Large intestine (tissue), 3 donors: ENCODE data around the gene SYVN1. TPM values are rescaled to one million over a fixed set of nuclear protein-coding genes. Genes with fewer than 3 reads are reported as not detected.
A peak's percentile ranks its signal among the peaks of the same experiment; 100 is the strongest.

Experiments used
- DNase-seq, 2 donors: peaks; one replicate each; pipeline versions ENCODE4 v3.0.0 to v3.0.0-alpha.2; 2013
- H3K27ac ChIP-seq: one replicate; pipeline ENCODE4 v1.5.1; 2013; ENCODE audit warnings: low read length
- H3K27me3 ChIP-seq: 2 replicates; pipeline ENCODE4 v1.6.1; 2013; ENCODE audit warnings: low read length; ENCODE audit not compliant: control insufficient read depth, insufficient read depth
- H3K36me3 ChIP-seq: 2 replicates; pipeline ENCODE4 v1.6.1; 2013; ENCODE audit warnings: low read length; ENCODE audit not compliant: control insufficient read depth, insufficient read depth
- H3K4me1 ChIP-seq: one replicate; pipeline ENCODE4 v1.6.1; 2013; ENCODE audit warnings: low read length; ENCODE audit not compliant: control insufficient read depth, insufficient read depth
- H3K4me3 ChIP-seq: one replicate; pipeline ENCODE4 v1.5.1; 2013; ENCODE audit warnings: low read length
- H3K9me3 ChIP-seq: one replicate; pipeline ENCODE4 v1.6.1; 2013; ENCODE audit warnings: mild to moderate bottlenecking, low read depth, low read length, moderate library complexity; ENCODE audit not compliant: control insufficient read depth
- WGBS: methylation state at CpG from one replicate; pipeline ENCODE4 v1.1.5; 2013; ENCODE audit warnings: low lambda C conversion rate; ENCODE audit not compliant: insufficient coverage; 5-methylcytosine and 5-hydroxymethylcytosine counted together
- polyA plus RNA-seq: library from polyadenylated mRNA; unstranded; fragments of 120-200 nt; gene quantifications from one replicate; pipeline ENCODE4 v1.2.1, GENCODE V29; 2013

SYVN1 gene
- polyA plus RNA-seq, 1 donor: 37.9 TPM

- Histone ChIP-seq H3K27ac (peak overlapping the region; percentile 94), H3K27me3 (no peaks in the 10 kb centered on the region), H3K4me1 (peaks cover 7% of the 10 kb centered on the region), H3K36me3 (peaks cover 53% of the 10 kb centered on the region), H3K4me3 (peak overlapping the region; percentile 86), H3K9me3 (no peaks in the 10 kb centered on the region)
- peak in 1 of 2 donors; percentile 2 for DNase-seq
- 80% methylated on average over 1 of the region's 23 CpGs for whole genome bisulfite sequencing
These were observed 49.5 kb downstream of the SYVN1 start for GRCh38 chr11:65084598-65085375.

DNA sequence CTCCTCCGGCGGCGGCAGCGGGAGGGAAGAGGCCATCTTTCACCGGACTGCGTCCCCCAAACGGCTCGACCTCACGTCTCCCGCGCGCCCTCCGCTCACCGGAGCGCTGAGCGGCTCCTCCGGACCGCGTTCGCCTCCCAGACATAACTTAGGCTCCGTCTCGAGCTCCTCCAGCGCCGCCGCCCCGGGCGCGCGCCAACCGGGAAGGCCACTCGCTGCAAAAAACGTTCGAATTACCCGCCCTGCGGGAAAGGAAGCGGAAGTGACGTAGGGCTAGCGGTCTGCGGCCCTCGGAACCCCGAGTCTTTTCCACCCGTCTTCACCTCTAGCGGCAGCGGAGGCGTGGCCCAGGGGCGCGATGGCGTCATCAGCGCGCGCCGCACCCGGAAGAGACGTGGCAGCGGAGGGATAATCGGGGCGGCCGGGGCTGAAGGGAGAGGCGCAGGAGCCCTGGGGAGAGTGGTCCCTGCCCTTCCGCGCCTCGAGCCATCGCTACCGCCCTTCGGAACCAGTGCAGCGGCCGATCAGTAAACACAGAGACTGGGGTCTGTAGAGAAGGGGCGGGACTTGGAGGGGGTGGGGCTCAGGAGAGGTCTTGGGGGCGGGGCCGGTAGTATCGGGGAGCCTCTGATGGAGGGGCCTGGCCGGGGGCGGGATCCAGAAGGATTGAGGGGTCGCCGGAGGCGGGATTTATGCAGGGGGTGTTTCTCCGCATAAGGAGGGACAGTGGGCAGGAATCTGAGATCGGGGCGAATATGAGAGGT is 50.3 kb downstream of the SYVN1 start, which contains the start of the genes CDCA5 and ZFPL1:
Gene CDCA5 (minus strand): TSS at position 207 of the 764 bp plus-strand sequence. CDS start 62 bp downstream, at position 145.
Gene ZFPL1 (plus strand): TSS at position 389 of the 764 bp plus-strand sequence. CDS start 477 bp downstream, outside the sequence.
- peaks cover 7% of the 10 kb centered on the region for H3K4me1 ChIP-seq
- H3K27me3 ChIP-seq: no peaks in the 10 kb centered on the region
- peaks cover 50% of the 10 kb centered on the region for H3K36me3 ChIP-seq
- H3K27ac ChIP-seq: peak within 1 kb of the TSS; percentile 94
- peak; percentile 96 for DNase-seq
- WGBS: no CpG with 5 or more reads among the region's 79 CpGs
- H3K9me3 ChIP-seq: no peaks in the 10 kb centered on the region
- H3K4me3 ChIP-seq: peak within 1 kb of the TSS; percentile 86

DNA sequence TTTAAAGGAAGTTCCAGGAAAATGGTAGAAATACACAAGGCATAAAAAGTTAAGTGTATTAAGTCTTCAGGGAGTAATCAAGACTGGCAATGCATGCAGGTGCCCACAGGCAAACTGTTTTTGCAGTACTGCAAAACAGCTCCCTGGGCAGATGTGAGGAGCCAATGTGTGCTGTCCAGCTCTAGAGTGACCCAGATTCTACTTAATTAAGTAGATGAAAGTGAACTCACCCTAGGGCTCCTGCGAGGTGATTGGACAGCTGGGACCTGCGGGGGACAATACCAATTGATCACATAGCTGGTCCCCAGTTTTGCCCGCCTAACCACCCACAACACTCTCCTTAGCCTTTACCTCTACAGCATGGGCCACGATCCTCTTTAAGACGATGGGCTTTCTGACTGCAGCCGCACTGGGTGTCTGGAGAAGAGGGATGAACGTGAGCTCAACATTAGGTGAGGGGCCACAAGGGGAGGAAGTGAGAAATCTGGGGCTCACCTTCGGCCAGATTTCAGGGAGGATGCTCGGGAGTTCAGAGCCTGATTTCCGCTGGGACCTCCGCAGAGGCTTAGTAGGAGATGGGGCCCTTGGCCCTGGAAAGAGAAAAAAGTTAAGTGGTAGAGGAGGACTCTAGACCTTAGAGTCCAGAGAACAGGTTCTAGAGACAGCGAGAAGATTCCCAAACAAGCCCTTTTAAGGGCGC is 51.0 kb downstream of the SYVN1 start:
- peaks cover 43% of the 10 kb centered on the region for H3K36me3 ChIP-seq

DNA sequence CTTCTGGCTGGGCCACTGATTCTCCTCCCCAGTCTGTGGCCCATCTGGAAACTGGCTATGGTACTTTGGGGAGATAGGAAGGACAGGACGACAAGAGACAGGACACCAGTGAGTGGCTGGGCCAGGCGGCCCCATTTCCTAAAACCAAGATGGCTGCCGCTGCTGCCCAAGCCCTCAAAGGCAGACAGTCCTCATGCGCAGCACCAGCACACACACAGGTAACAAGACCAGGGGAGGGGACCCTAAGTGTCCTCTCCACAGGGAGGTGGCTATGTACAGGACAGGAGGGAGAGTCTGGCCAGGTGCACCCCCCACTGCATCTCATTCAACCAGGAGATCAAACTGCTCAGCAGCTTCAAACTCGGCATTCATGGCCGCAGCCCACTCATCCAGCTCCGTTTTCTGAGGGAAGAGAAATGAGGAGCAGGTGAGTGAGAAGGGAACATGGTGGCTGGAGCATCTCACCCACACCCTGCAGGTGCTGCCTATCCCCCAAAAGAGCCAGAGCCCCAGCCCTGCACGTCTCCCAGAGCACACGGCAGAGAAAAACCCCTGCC is 55.5 kb downstream of the SYVN1 start:
- Histone ChIP-seq H3K4me1 (peaks cover 8% of the 10 kb centered on the region), H3K4me3 (no peak overlapping the region), H3K9me3 (no peaks in the 10 kb centered on the region), H3K27me3 (no peaks in the 10 kb centered on the region), H3K36me3 (peaks cover 8% of the 10 kb centered on the region), H3K27ac (no peak overlapping the region)
- no CpG with 5 or more reads among the region's 9 CpGs for WGBS
- DNase-seq: no peak

More for the DNA sequence above, 51.0 kb downstream of the SYVN1 start:
- DNase-seq: peak in 1 of 2 donors; percentile 0
- H3K4me3 ChIP-seq: peak overlapping the region; percentile 86
- H3K4me1 ChIP-seq: peaks cover 12% of the 10 kb centered on the region
- H3K27me3 ChIP-seq: no peaks in the 10 kb centered on the region
- no CpG with 5 or more reads among the region's 13 CpGs for WGBS
- no peak overlapping the region for H3K27ac ChIP-seq
- no peaks in the 10 kb centered on the region for H3K9me3 ChIP-seq

GRCh38 chr11:65078151-65078550 is 56.2 kb downstream of the SYVN1 start:
- no CpG with 5 or more reads among the region's 3 CpGs for WGBS
- peaks cover 8% of the 10 kb centered on the region for H3K4me1 ChIP-seq
- H3K9me3 ChIP-seq: no peaks in the 10 kb centered on the region
- H3K27me3 ChIP-seq: no peaks in the 10 kb centered on the region
- peaks cover 8% of the 10 kb centered on the region for H3K36me3 ChIP-seq
- H3K4me3 ChIP-seq: no peak overlapping the region
- no peak overlapping the region for H3K27ac ChIP-seq
- peak; percentile 54 to 66 for DNase-seq

DNA sequence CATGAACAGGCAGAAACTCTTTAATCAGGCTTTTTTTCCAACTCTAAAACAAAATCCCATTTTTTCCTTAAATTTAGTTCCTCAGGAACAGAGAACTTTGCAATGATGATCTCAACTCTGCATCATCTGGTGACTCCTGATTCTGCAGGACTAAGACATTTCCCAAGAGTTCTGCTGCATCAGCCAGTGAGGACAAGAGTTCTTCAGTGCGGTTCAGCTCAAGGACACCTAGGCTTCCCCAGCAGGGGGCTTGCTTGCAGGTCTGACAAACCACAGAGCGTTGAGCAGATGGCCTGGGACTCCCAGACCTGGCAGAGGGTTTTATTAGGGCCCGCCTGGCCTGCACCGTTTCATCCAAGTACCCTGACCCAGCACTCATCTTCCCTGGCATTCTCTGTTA is 56.9 kb downstream of the SYVN1 start:
- no CpG with 5 or more reads among the region's 4 CpGs for WGBS
- Histone ChIP-seq H3K9me3 (no peaks in the 10 kb centered on the region), H3K27me3 (no peaks in the 10 kb centered on the region), H3K36me3 (peaks cover 8% of the 10 kb centered on the region), H3K27ac (no peak overlapping the region), H3K4me1 (peaks cover 8% of the 10 kb centered on the region), H3K4me3 (no peak overlapping the region)
- DNase-seq: no peak

Other genes starting within 250 kb of the SYVN1 start
- gene ATG2A, start 217.3 kb downstream of the SYVN1 start, polyA plus RNA-seq: 18.4 TPM
- gene PPP2R5B, start 209.8 kb downstream of the SYVN1 start, polyA plus RNA-seq: 11.6 TPM
- gene GPHA2, start 198.6 kb downstream of the SYVN1 start, polyA plus RNA-seq: 0.24 TPM
- gene MAJIN, start 162.4 kb downstream of the SYVN1 start, polyA plus RNA-seq: 0.09 TPM
- gene BATF2, start 137.5 kb downstream of the SYVN1 start, polyA plus RNA-seq: 15.7 TPM
- 83.3 TPM for gene ARL2, start 120.4 kb downstream of the SYVN1 start, polyA plus RNA-seq
- 37.7 TPM for gene SNX15, start 107.1 kb downstream of the SYVN1 start, polyA plus RNA-seq
- 8.9 TPM for gene SAC3D1, start 93.3 kb downstream of the SYVN1 start, polyA plus RNA-seq
- gene NAALADL1, start 76.0 kb downstream of the SYVN1 start, polyA plus RNA-seq: 8.9 TPM
- 11.3 TPM for gene CDCA5, start 50.5 kb downstream of the SYVN1 start, polyA plus RNA-seq
- 35.8 TPM for gene ZFPL1, start 50.3 kb downstream of the SYVN1 start, polyA plus RNA-seq
- gene VPS51, start 38.3 kb downstream of the SYVN1 start, polyA plus RNA-seq: 102 TPM
- 56.4 TPM for gene TM7SF2, start 22.6 kb downstream of the SYVN1 start, polyA plus RNA-seq
- gene ZNHIT2, start 16.8 kb downstream of the SYVN1 start, polyA plus RNA-seq: 6.4 TPM
- 1,012 TPM for gene FAU, start 12.4 kb downstream of the SYVN1 start, polyA plus RNA-seq
- 35.1 TPM for gene MRPL49, start 12.2 kb downstream of the SYVN1 start, polyA plus RNA-seq
- not detected for gene SPDYC, start 35.7 kb upstream of the SYVN1 start, polyA plus RNA-seq
- 106 TPM for gene CAPN1, start 47.4 kb upstream of the SYVN1 start, polyA plus RNA-seq
- gene POLA2, start 127.4 kb upstream of the SYVN1 start, polyA plus RNA-seq: 13.6 TPM
- 10.5 TPM for gene CDC42EP2, start 180.3 kb upstream of the SYVN1 start, polyA plus RNA-seq
- 48.9 TPM for gene DPF2, start 199.3 kb upstream of the SYVN1 start, polyA plus RNA-seq
- 2.1 TPM for gene TIGD3, start 220.2 kb upstream of the SYVN1 start, polyA plus RNA-seq
- gene SLC25A45, start 248.1 kb upstream of the SYVN1 start, polyA plus RNA-seq: 41.2 TPM